Trophoblast cell (in vitro differentiated cells and primary cell): Measurements from ENCODE around the gene SPOP.

Experiments used
- DNase-seq, 2 donors: peaks; one replicate each; pipeline ENCODE4 v3.0.0-alpha.2; 2016
- H2AFZ ChIP-seq: 2 replicates; pipeline ENCODE4 v1.6.1; 2013; ENCODE audit warnings: low read length, moderate library complexity, mild to moderate bottlenecking; ENCODE audit not compliant: insufficient read depth, poor library complexity
- H2AK5ac ChIP-seq: 2 replicates; pipeline ENCODE4 v1.6.1; 2013; ENCODE audit warnings: mild to moderate bottlenecking, low read length
- H2BK120ac ChIP-seq: 2 replicates; pipeline ENCODE4 v1.6.1; 2013; ENCODE audit warnings: low read length, mild to moderate bottlenecking, moderate library complexity; ENCODE audit not compliant: insufficient read depth, poor library complexity
- H2BK12ac ChIP-seq: 2 replicates; pipeline ENCODE4 v1.6.1; 2013; ENCODE audit warnings: mild to moderate bottlenecking, low read length, moderate library complexity
- H2BK5ac ChIP-seq: 2 replicates; pipeline ENCODE4 v1.6.1; 2013; ENCODE audit warnings: low read length, low read depth, moderate library complexity, mild to moderate bottlenecking; ENCODE audit not compliant: poor library complexity
- H3K14ac ChIP-seq: 2 replicates; pipeline ENCODE4 v1.6.1; 2013; ENCODE audit warnings: mild to moderate bottlenecking, low read length
- H3K18ac ChIP-seq: 2 replicates; pipeline ENCODE4 v1.6.1; 2013; ENCODE audit warnings: mild to moderate bottlenecking, low read length
- H3K23ac ChIP-seq: 2 replicates; pipeline ENCODE4 v1.6.1; 2013; ENCODE audit warnings: low read length
- H3K27ac ChIP-seq: 2 replicates; pipeline ENCODE4 v1.5.1; 2013; ENCODE audit warnings: low read depth, mild to moderate bottlenecking, inconsistent platforms, low read length, moderate library complexity
- H3K27me3 ChIP-seq: 2 replicates; pipeline ENCODE4 v1.6.1; 2013; ENCODE audit warnings: inconsistent platforms, mild to moderate bottlenecking, low read length, moderate library complexity; ENCODE audit not compliant: insufficient read depth
- H3K36me3 ChIP-seq, 2 experiments: 1 replicate in 1 of 2; 2 replicates in 1 of 2; pipeline ENCODE4 v1.6.1; 2013; ENCODE audit warnings: low read length in 2 of 2, mild to moderate bottlenecking in 2 of 2, moderate library complexity in 1 of 2; ENCODE audit not compliant: insufficient read depth in 2 of 2, control insufficient read depth in 1 of 2
- H3K4ac ChIP-seq: 2 replicates; pipeline ENCODE4 v1.6.1; 2013; ENCODE audit warnings: low read depth, mild to moderate bottlenecking, low read length, moderate library complexity
- H3K4me1 ChIP-seq, 2 experiments: 1 replicate in 1 of 2; 2 replicates in 1 of 2; pipeline ENCODE4 v1.6.1; 2013; ENCODE audit warnings: low read length in 2 of 2, mild to moderate bottlenecking in 2 of 2, moderate library complexity in 1 of 2; ENCODE audit not compliant: insufficient read depth in 2 of 2, control insufficient read depth in 1 of 2
- H3K4me2 ChIP-seq: 2 replicates; pipeline ENCODE4 v1.6.1; 2013; ENCODE audit warnings: inconsistent platforms, mild to moderate bottlenecking, low read length, moderate library complexity
- H3K4me3 ChIP-seq: 2 replicates; pipeline ENCODE4 v1.5.1; 2013; ENCODE audit warnings: mild to moderate bottlenecking, low read depth, low read length, inconsistent platforms
- H3K79me1 ChIP-seq: one replicate; pipeline ENCODE4 v1.6.1; 2013; ENCODE audit warnings: low read length
- H3K79me2 ChIP-seq: 2 replicates; pipeline ENCODE4 v1.6.1; 2013; ENCODE audit warnings: low read length, mild to moderate bottlenecking; ENCODE audit not compliant: control insufficient read depth, insufficient read depth, poor library complexity
- H3K9ac ChIP-seq: 2 replicates; pipeline ENCODE4 v1.6.1; 2013; ENCODE audit warnings: mild to moderate bottlenecking, low read length
- H3K9me3 ChIP-seq: 2 replicates; pipeline ENCODE4 v1.6.1; 2013; ENCODE audit warnings: low read depth, mild to moderate bottlenecking, control low read depth, inconsistent platforms, low read length; ENCODE audit not compliant: insufficient read depth
- H4K12ac ChIP-seq: 2 replicates; pipeline ENCODE4 v1.6.1; 2013; ENCODE audit warnings: low read depth, mild to moderate bottlenecking, low read length, moderate library complexity
- H4K8ac ChIP-seq: 2 replicates; pipeline ENCODE4 v1.6.1; 2013; ENCODE audit warnings: low read depth, mild to moderate bottlenecking, low read length, moderate library complexity
- H4K91ac ChIP-seq: one replicate; pipeline ENCODE4 v1.6.1; 2013; ENCODE audit warnings: low read depth, mild to moderate bottlenecking, low read length, moderate library complexity
- WGBS: extraction: QIAGEN DNeasy Blood & Tissue Kit; methylation state at CpG from one replicate; pipeline ENCODE4 v1.1.7; 2013; ENCODE audit warnings: missing lambda C conversion rate; ENCODE audit not compliant: insufficient read length, insufficient coverage; ENCODE audit errors: extremely low coverage; 5-methylcytosine and 5-hydroxymethylcytosine counted together

Gene SPOP

GRCh38 chr17:49549311-49549605 lies 128.6 kb downstream of the SPOP start:
- Histone ChIP-seq H2BK120ac (no peak overlapping the region), H3K4me2 (no peak overlapping the region), H3K9me3 (no peaks in the 10 kb centered on the region), H3K4ac (no peak overlapping the region), H3K14ac (no peak overlapping the region), H3K18ac (no peak overlapping the region), H2AFZ (no peak overlapping the region), H4K12ac (no peak overlapping the region), H3K79me2 (no peaks in the 10 kb centered on the region), H4K91ac (no peak overlapping the region), H3K4me3 (no peak overlapping the region), H4K8ac (no peak overlapping the region), H2AK5ac (no peak overlapping the region), H3K27me3 (no peaks in the 10 kb centered on the region), H3K4me1 (peaks cover 2 to 4% of the 10 kb centered on the region in 2 experiments), H3K27ac (no peak overlapping the region), H2BK5ac (no peak overlapping the region), H3K79me1 (no peaks in the 10 kb centered on the region), H2BK12ac (no peak overlapping the region), H3K9ac (no peak overlapping the region), H3K23ac (no peak overlapping the region), H3K36me3 (no peaks in the 10 kb centered on the region)
- DNase-seq, result no peak
- WGBS, result no CpG with 5 or more reads among the region's 6 CpGs
